ENCODE data around the gene LRP1B. TPM values are rescaled to one million over a fixed set of nuclear protein-coding genes. Genes with fewer than 3 reads are reported as not detected.
A peak's percentile ranks its signal among the peaks of the same experiment; 100 is the strongest.
"Not testable (repeated sequence)": the region's sequence is repeated elsewhere in the genome, so short reads cannot be mapped to it uniquely, and the experiment has no call there.

Gene LRP1B
- total and polyA plus RNA-seq, 2 donors (not counting 1 experiment from before 2014, with no cell fraction given) = under 0.01 to 0.01 TPM

DNA sequence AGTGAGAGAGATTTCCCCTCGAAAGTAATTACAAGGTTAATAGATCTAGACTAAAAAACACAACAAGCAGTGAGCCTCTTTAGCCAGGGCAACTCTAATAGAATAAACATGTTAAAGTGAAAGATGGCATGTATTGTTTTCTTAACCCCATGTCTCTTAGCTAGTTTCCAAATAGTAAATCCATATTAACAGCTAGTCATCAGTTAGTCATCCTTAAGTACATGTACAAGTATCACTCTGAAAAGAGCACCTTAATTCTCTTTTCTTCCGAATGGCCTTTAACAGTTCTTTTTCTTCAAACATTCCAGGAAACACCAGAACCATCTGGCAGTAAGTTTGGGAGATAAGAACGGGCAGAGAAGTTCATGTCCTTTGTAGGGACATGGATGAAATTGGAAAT is 1480.0 kb downstream of the LRP1B start:
- H3K27ac ChIP-seq (ENCODE audit: insufficient read depth, low read length) = no peak overlapping the region
- no peaks in the 10 kb centered on the region for H3K9me3 ChIP-seq (ENCODE audit: control insufficient read depth, insufficient read depth, low read depth, low read length)
- no peaks in the 10 kb centered on the region for H3K79me2 ChIP-seq (ENCODE audit: control insufficient read depth, insufficient read depth, low read length)
- H2AFZ ChIP-seq (ENCODE audit: low read length) = no peak overlapping the region
- no peak for TF ChIP-seq EZH2 (IDR thresholded peaks at IDR 0.05; ENCODE audit: low read length, missing control alignments)
- no peak for TF ChIP-seq CTCF (conservative IDR thresholded peaks at IDR 0.05 in 1 of 2, IDR thresholded peaks at IDR 0.05 in 1 of 2; ENCODE audit: low read depth in 1 of 2, low read length in 2 of 2)
- H4K20me1 ChIP-seq (ENCODE audit: control insufficient read depth, extremely low read depth, insufficient read depth, low read length) = no peaks in the 10 kb centered on the region
- no peaks in the 10 kb centered on the region for H3K36me3 ChIP-seq (ENCODE audit: control insufficient read depth, insufficient read depth, low read length)
- H3K27me3 ChIP-seq (ENCODE audit: control insufficient read depth, insufficient read depth, low read length) = no peaks in the 10 kb centered on the region
- H3K9ac ChIP-seq (ENCODE audit: insufficient read depth, low read length) = no peak overlapping the region
- H3K4me1 ChIP-seq (ENCODE audit: control insufficient read depth, extremely low read depth, insufficient read depth, low read length) = no peaks in the 10 kb centered on the region
- peak; percentile 65 to 72 for DNase-seq (ENCODE audit: low read depth in 2 of 2)
- no peak overlapping the region for H3K4me3 ChIP-seq (replicated peaks in 1 of 4; ENCODE audit: control extremely low read depth in 1 of 4, insufficient read depth in 1 of 4, low read depth in 3 of 4, low read length in 4 of 4)
- no peak overlapping the region for H3K4me2 ChIP-seq (ENCODE audit: extremely low read depth, insufficient read depth, low read length)

GRCh38 chr2:140650134-140650533 is 1480.7 kb downstream of the LRP1B start:
- H3K36me3 ChIP-seq (ENCODE audit: control insufficient read depth, insufficient read depth, low read length); DNase-seq (ENCODE audit: low read depth in 2 of 2); H3K4me3 ChIP-seq (replicated peaks in 1 of 4; ENCODE audit: control extremely low read depth in 1 of 4, insufficient read depth in 1 of 4, low read depth in 3 of 4, low read length in 4 of 4); H3K27me3 ChIP-seq (ENCODE audit: control insufficient read depth, insufficient read depth, low read length); H3K4me2 ChIP-seq (ENCODE audit: extremely low read depth, insufficient read depth, low read length); H3K4me1 ChIP-seq (ENCODE audit: control insufficient read depth, extremely low read depth, insufficient read depth, low read length); H3K9me3 ChIP-seq (ENCODE audit: control insufficient read depth, insufficient read depth, low read depth, low read length); H2AFZ ChIP-seq (ENCODE audit: low read length); H4K20me1 ChIP-seq (ENCODE audit: control insufficient read depth, extremely low read depth, insufficient read depth, low read length); H3K27ac ChIP-seq (ENCODE audit: insufficient read depth, low read length); H3K9ac ChIP-seq (ENCODE audit: insufficient read depth, low read length); H3K79me2 ChIP-seq (ENCODE audit: control insufficient read depth, insufficient read depth, low read length): not testable (repeated sequence)

- H3K27ac ChIP-seq (ENCODE audit: insufficient read depth, low read length) = no peak overlapping the region
- H3K36me3 ChIP-seq (ENCODE audit: control insufficient read depth, insufficient read depth, low read length) = no peaks in the 10 kb centered on the region
- no peaks in the 10 kb centered on the region for H3K4me1 ChIP-seq (ENCODE audit: control insufficient read depth, extremely low read depth, insufficient read depth, low read length)
- H3K9ac ChIP-seq (ENCODE audit: insufficient read depth, low read length) = no peak overlapping the region
- H3K4me2 ChIP-seq (ENCODE audit: extremely low read depth, insufficient read depth, low read length) = no peak overlapping the region
- no peak for DNase-seq (ENCODE audit: low read depth in 2 of 2)
- no peaks in the 10 kb centered on the region for H3K79me2 ChIP-seq (ENCODE audit: control insufficient read depth, insufficient read depth, low read length)
- H4K20me1 ChIP-seq (ENCODE audit: control insufficient read depth, extremely low read depth, insufficient read depth, low read length) = no peaks in the 10 kb centered on the region
- H2AFZ ChIP-seq (ENCODE audit: low read length) = no peak overlapping the region
- H3K4me3 ChIP-seq (replicated peaks in 1 of 4; ENCODE audit: control extremely low read depth in 1 of 4, insufficient read depth in 1 of 4, low read depth in 3 of 4, low read length in 4 of 4) = no peak overlapping the region
- H3K27me3 ChIP-seq (ENCODE audit: control insufficient read depth, insufficient read depth, low read length) = no peaks in the 10 kb centered on the region
- no peaks in the 10 kb centered on the region for H3K9me3 ChIP-seq (ENCODE audit: control insufficient read depth, insufficient read depth, low read depth, low read length)
- no peak for TF ChIP-seq EZH2 (IDR thresholded peaks at IDR 0.05; ENCODE audit: low read length, missing control alignments)
- no peak for TF ChIP-seq CTCF (conservative IDR thresholded peaks at IDR 0.05 in 1 of 2, IDR thresholded peaks at IDR 0.05 in 1 of 2; ENCODE audit: low read depth in 1 of 2, low read length in 2 of 2)
Measured at GRCh38 chr2:140648393-140648792, 1482.4 kb downstream of the LRP1B start.

Data from fibroblast of lung (primary cell).